ENCODE measurements around the gene HADHA.

DNA sequence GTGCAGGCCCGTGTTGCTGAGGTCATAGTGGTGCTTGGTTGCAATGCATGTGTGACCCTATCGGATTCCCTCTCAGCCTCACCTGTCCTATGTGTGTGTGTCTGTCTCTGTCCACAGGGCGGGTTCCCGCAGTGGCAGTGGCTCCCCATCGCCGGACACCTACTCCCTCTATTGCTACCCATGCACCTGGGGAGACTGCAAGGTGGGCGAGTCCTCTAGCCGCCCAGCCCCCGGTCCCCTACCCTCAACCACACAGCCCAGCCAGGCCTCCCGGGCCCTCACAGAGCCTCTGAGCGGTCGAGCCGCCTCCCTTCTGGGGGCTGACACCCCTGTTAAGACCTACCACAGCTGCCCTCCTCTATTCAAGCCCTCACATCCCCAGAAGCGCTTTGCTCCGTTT is 57.3 kb downstream of the HADHA start:
- TF ChIP-seq CTCF (IDR thresholded peaks at IDR 0.05; ENCODE audit: low read length), result no peak
- no peak for TF ChIP-seq EZH2 (optimal IDR thresholded peaks at IDR 0.05; ENCODE audit: low read depth, low read length)
- TF ChIP-seq EZH2phosphoT487 (IDR thresholded peaks at IDR 0.05; ENCODE audit: low read length), result no peak
